Peyer's patch (tissue), 4 donors: ENCODE data around the gene ADCY7. TPM values are rescaled to one million over a fixed set of nuclear protein-coding genes. Genes with fewer than 3 reads are reported as not detected.

Experiments
- DNase-seq, 3 donors: peaks; one replicate each; pipeline ENCODE4 v3.0.0-alpha.2; 2017 to 2019
- H3K27ac ChIP-seq, 4 donors: fragments of 200-600 bp; sonication (generic); one replicate each; pipeline ENCODE4 v1.5.1; 2016 to 2019
- H3K27me3 ChIP-seq, 2 donors: fragments of 200-600 bp; sonication (generic); one replicate each; pipeline ENCODE4 v1.5.1; 2019
- H3K36me3 ChIP-seq, 3 donors: fragments of 200-600 bp; sonication (generic); one replicate each; pipeline ENCODE4 v1.5.1; 2016 to 2019
- H3K4me1 ChIP-seq, 4 donors: fragments of 200-600 bp; sonication (generic); one replicate each; pipeline ENCODE4 v1.5.1; 2016 to 2019
- H3K4me3 ChIP-seq, 4 donors: fragments of 200-600 bp; sonication (generic); 1 replicate in 3 of 4; 2 replicates in 1 of 4; pipeline ENCODE4 v1.5.1; 2016 to 2019; ENCODE audit warnings: mild to moderate bottlenecking in 1 of 4
- H3K9me3 ChIP-seq, 4 donors: fragments of 200-600 bp; sonication (generic); one replicate each; pipeline ENCODE4 v1.5.1; 2016 to 2019; ENCODE audit warnings: mild to moderate bottlenecking in 1 of 4
- CTCF ChIP-seq, 6 experiments: fragments of 450-650 bp in 4 of 6; fragments of 200-600 bp in 2 of 6; sonication (generic) in 1 of 6; IDR thresholded peaks; one replicate each; pipeline ENCODE4 v1.5.1; 2017 to 2019; ENCODE audit warnings: antibody characterized with exemption in 6 of 6, mild to moderate bottlenecking in 3 of 6, moderate library complexity in 1 of 6
- POLR2A ChIP-seq, 2 donors: fragments of 450-650 bp; IDR thresholded peaks; one replicate each; pipeline ENCODE4 v1.5.1; 2017; ENCODE audit warnings: antibody characterized with exemption in 2 of 2, mild to moderate bottlenecking in 2 of 2, moderate library complexity in 2 of 2
- total RNA-seq, 4 donors: library from RNA; depleted of rRNA; stranded (reverse); fragments of >200 nt; gene quantifications; one replicate each; pipeline ENCODE4 v1.1.0, GENCODE V29; 2016

The ADCY7 gene
- total RNA-seq, 4 donors from 2014 or later = 6.5 to 67.7 (median 21.5) TPM

GRCh38 chr16:50267151-50267631 is 840 bp downstream of the ADCY7 start:
- TF ChIP-seq CTCF (IDR thresholded peaks at IDR 0.05) (no peak), POLR2A (IDR thresholded peaks at IDR 0.05) (no peak)
- H3K4me3 ChIP-seq = peak overlapping the region; percentile 40 to 54 (median 46)

DNA sequence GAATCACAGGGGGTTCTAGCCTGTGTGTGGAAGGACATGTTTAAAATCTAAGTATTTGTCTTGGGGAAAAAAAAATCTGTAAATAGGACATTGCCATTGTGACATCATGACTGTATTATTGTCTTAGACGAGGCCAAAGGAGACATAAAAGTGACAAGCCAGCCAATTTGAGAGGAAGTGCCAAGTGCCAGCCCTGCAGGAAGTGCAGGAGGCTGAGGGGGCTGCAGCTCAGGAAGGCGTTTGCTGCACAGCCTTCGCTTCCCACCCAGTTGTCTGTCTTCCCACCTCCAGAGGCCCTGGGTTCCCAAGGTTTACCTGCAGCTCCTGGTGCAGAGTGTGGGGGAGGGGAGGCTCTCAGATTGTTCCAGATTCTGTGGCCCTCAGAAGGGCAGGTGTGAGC is 1.3 kb downstream of the ADCY7 start:
- peak in 2 of 3 donors; percentile 24 to 52 for DNase-seq
- TF ChIP-seq CTCF (IDR thresholded peaks at IDR 0.05) (no peak), POLR2A (IDR thresholded peaks at IDR 0.05) (no peak)
- Histone ChIP-seq H3K9me3 (no peaks in the 10 kb centered on the region), H3K36me3 (no peaks in the 10 kb centered on the region), H3K27ac (peak overlapping the region; percentile 65 to 91 (median 76)), H3K4me3 (peak overlapping the region; percentile 40 to 54 (median 46)), H3K27me3 (no peaks in the 10 kb centered on the region), H3K4me1 (peaks cover 0 to 20% (median 12%) of the 10 kb centered on the region in 4 donors)

More at GRCh38 chr16:50267151-50267631, 840 bp downstream of the ADCY7 start:
- Histone ChIP-seq H3K9me3 (no peaks in the 10 kb centered on the region), H3K27me3 (no peaks in the 10 kb centered on the region), H3K27ac (peak overlapping the region; percentile 65 to 91 (median 76)), H3K36me3 (no peaks in the 10 kb centered on the region), H3K4me1 (peaks cover 0 to 16% (median 12%) of the 10 kb centered on the region in 4 donors)
- DNase-seq = peak in 2 of 3 donors; percentile 42 to 46

DNA sequence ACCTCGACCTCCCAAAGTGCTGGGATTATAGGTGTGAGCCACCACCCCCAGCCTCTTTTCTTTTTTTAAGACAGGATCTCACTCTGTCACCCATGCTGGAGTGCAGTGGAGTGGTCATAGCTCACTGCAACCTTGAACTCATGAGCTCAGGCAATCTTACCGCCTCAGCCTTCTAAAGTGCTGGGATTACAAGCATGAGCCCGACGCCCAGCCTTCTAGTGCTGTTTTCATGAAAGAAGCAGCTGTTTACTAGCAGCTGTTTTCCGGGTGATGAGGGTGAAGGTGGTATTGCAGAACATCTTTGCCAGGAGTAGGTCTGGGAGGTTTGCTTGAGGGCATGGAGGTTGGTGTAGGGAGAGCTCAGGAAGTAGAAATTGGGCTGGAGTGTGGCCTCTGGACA is 2.0 kb downstream of the ADCY7 start:
- no peaks in the 10 kb centered on the region for H3K27me3 ChIP-seq
- peak in 1 of 3 donors; percentile 42 for DNase-seq
- H3K27ac ChIP-seq = peak overlapping the region in 1 of 4 donors; percentile 91
- H3K4me3 ChIP-seq = no peak overlapping the region
- peaks cover 0 to 27% (median 14%) of the 10 kb centered on the region in 4 donors for H3K4me1 ChIP-seq
- TF ChIP-seq POLR2A (IDR thresholded peaks at IDR 0.05) = no peak
- no peak for TF ChIP-seq CTCF (IDR thresholded peaks at IDR 0.05)
- H3K36me3 ChIP-seq = no peaks in the 10 kb centered on the region
- no peaks in the 10 kb centered on the region for H3K9me3 ChIP-seq

- no peak overlapping the region for H3K4me3 ChIP-seq
- TF ChIP-seq CTCF (IDR thresholded peaks at IDR 0.05) (no peak), POLR2A (IDR thresholded peaks at IDR 0.05) (no peak)
- DNase-seq = peak in 2 of 3 donors; percentile 21 to 34
These were observed 2.8 kb downstream of the ADCY7 start for GRCh38 chr16:50269061-50269705.

DNA sequence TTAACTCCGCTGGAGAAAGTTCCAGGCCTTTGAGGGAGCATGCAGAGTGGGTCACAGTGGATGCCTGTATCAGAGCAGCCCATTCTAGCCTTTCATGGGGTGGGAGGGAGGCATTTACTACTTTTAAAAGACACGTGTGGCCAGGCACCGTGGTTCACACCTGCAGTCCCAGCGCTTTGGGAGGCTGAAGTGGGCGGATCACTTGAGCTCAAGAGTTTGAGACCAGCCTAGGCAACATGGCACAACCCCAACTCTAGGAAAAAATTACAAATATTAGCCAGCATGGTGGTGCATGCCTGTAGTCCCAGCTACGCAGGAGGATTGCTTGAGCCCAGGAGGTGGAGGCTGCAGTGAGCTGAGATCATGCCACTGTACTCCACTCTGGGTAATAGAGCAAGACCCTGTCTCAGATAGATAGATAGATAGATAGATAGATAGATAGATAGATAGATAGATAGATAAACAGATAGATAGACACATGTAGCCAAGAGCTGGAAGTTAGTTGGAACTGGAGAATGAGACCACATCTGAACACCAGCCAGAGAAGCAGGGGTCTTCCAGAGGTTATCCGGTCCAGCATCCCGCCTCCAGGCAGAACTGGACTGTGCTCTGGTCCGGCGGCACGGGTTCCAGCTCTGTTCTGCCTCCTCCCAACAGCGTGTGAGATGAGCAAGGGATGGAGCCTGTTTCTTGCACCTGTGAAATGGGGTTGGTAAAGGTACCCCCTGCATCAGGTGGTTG is 3.6 kb downstream of the ADCY7 start:
- DNase-seq = peak in 1 of 3 donors; percentile 36
- TF ChIP-seq POLR2A (IDR thresholded peaks at IDR 0.05) (no peak), CTCF (IDR thresholded peaks at IDR 0.05) (no peak)
- no peaks in the 10 kb centered on the region for H3K27me3 ChIP-seq
- H3K36me3 ChIP-seq = no peaks in the 10 kb centered on the region
- no peak overlapping the region for H3K4me3 ChIP-seq
- H3K27ac ChIP-seq = peak overlapping the region in 1 of 4 donors; percentile 91
- peaks cover 0 to 35% (median 18%) of the 10 kb centered on the region in 4 donors for H3K4me1 ChIP-seq
- H3K9me3 ChIP-seq = no peaks in the 10 kb centered on the region

More at GRCh38 chr16:50269061-50269705, 2.8 kb downstream of the ADCY7 start:
- Histone ChIP-seq H3K4me1 (peaks cover 0 to 32% (median 17%) of the 10 kb centered on the region in 4 donors), H3K27me3 (no peaks in the 10 kb centered on the region), H3K36me3 (no peaks in the 10 kb centered on the region), H3K27ac (peak overlapping the region in 1 of 4 donors; percentile 91), H3K9me3 (no peaks in the 10 kb centered on the region)
